ENCODE results near the gene ANKH. TPM values are rescaled to one million over a fixed set of nuclear protein-coding genes. Genes with fewer than 3 reads are reported as not detected.

Gene ANKH
- total and polyA plus RNA-seq, 2 donors (not counting 1 experiment from before 2014, with no cell fraction given): 13.7 to 71.1 TPM

DNA sequence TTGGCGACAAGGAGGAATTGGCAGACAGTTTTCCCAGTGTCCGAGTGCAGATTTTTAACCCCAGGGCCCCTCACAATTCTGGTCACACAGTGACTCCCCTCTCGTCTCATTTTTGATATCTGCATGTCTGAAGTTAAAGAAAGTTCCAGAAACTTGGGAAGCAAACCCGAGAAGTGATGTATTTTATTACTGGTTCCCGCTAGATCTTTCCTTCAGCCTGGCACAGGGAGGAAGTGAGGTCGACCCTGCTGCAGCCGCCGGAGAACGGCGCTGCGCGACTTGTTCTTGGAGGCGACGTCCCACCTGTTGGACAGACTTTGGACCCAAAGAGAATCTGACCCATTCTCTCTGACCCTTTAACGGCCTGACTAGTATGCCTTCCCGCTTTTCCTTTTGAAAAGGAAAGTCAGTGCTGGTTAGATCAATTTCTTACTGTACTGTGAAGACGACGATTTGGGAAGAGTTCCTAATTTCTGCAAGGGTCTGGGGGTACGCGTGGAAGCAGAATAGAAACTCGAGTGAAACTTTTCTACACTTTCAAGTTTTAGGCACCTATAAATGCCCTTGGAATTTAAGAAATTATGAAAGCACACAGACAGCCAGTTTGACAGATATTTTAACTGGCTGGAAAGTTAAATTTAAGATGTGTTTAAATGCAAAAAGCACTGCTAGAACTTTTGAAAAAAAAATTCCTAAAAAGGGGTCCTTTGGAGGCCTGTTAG, 206.3 kb downstream of the ANKH start:
- DNase-seq: no peak
- peaks cover 0 to 4% of the 10 kb centered on the region in 2 experiments for H3K36me3 ChIP-seq (replicated peaks in 1 of 2; ENCODE audit: control extremely low read depth in 1 of 2, control insufficient read depth in 1 of 2, extremely low read depth in 1 of 2, insufficient read depth in 2 of 2, low read length in 1 of 2)
- TF ChIP-seq, protein P1, sequence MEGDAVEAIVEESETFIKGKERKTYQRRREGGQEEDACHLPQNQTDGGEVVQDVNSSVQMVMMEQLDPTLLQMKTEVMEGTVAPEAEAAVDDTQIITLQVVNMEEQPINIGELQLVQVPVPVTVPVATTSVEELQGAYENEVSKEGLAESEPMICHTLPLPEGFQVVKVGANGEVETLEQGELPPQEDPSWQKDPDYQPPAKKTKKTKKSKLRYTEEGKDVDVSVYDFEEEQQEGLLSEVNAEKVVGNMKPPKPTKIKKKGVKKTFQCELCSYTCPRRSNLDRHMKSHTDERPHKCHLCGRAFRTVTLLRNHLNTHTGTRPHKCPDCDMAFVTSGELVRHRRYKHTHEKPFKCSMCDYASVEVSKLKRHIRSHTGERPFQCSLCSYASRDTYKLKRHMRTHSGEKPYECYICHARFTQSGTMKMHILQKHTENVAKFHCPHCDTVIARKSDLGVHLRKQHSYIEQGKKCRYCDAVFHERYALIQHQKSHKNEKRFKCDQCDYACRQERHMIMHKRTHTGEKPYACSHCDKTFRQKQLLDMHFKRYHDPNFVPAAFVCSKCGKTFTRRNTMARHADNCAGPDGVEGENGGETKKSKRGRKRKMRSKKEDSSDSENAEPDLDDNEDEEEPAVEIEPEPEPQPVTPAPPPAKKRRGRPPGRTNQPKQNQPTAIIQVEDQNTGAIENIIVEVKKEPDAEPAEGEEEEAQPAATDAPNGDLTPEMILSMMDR (IDR thresholded peaks at IDR 0.05): no peak
- TF ChIP-seq EZH2 (IDR thresholded peaks at IDR 0.05; ENCODE audit: borderline replicate concordance, insufficient read depth, low read depth, low read length, poor library complexity, severe bottlenecking): no peak
- peaks cover 57% of the 10 kb centered on the region for H3K79me2 ChIP-seq (ENCODE audit: control insufficient read depth, insufficient read depth, low read length)
- H2AFZ ChIP-seq (ENCODE audit: insufficient read depth, low read depth, low read length, poor library complexity, severe bottlenecking): peak overlapping the region; percentile 77
- H3K4me2 ChIP-seq (replicated peaks; ENCODE audit: low read depth, low read length, poor library complexity, severe bottlenecking): peak overlapping the region; percentile 80
- 5% methylated on average over 13 of the region's 21 CpGs for WGBS (ENCODE audit: insufficient coverage)
- POLR2A ChIA-PET: no interaction called here
- no peaks in the 10 kb centered on the region for H3K9me3 ChIP-seq (ENCODE audit: control extremely low read depth in 1 of 3, control insufficient read depth in 2 of 3, insufficient read depth in 1 of 3, low read length in 2 of 3)
- Mint-ChIP-seq H3K27ac (peak overlapping the region; percentile 93), H3K27me3 (no peaks in the 10 kb centered on the region), H3K4me1 (peaks cover 70% of the 10 kb centered on the region), H3K9me3 (ENCODE audit: insufficient read depth) (no peaks in the 10 kb centered on the region), H3K4me3 (peak overlapping the region; percentile 95)
- peak overlapping the region in 1 of 2 donors; percentile 89 for H3K27ac ChIP-seq (ENCODE audit: low read length in 2 of 2)
- ATAC-seq (ENCODE audit: low read depth): no peak
- intact Hi-C loops (cut with micrococcal nuclease): loop anchor here (1.0 to 10.0 kb wide), 9 partner anchors 10 to 1800 kb away; partner anchors contain the start of genes OTULINL and ZNF622
- peaks cover 31% of the 10 kb centered on the region for H4K20me1 ChIP-seq (ENCODE audit: control insufficient read depth, insufficient read depth, low read length, poor library complexity, severe bottlenecking)
- H3K4me1 ChIP-seq (ENCODE audit: control insufficient read depth in 2 of 2, insufficient read depth in 2 of 2, low read length in 2 of 2): peaks cover 52 to 61% of the 10 kb centered on the region in 2 donors
- H3K4me3 ChIP-seq (ENCODE audit: control extremely low read depth in 1 of 5, extremely low read depth in 1 of 5, insufficient read depth in 1 of 5, low read depth in 2 of 5, low read length in 4 of 5): peak overlapping the region; percentile 75 to 91 (median 79)
- CTCF ChIA-PET: interaction anchor here (1.2 kb wide), 1 partner anchor 201 kb away, joined by 3 read pairs; no protein-coding TSS in a partner anchor
- no peaks in the 10 kb centered on the region for H3K27me3 ChIP-seq (replicated peaks in 1 of 4; ENCODE audit: control extremely low read depth in 1 of 4, control insufficient read depth in 3 of 4, insufficient read depth in 4 of 4, low read length in 3 of 4)
- H3K9ac ChIP-seq (ENCODE audit: low read length): peak overlapping the region; percentile 72
